IMR-90 (cell line): ENCODE data around the gene CHMP4A. TPM values are rescaled to one million over a fixed set of nuclear protein-coding genes. Genes with fewer than 3 reads are reported as not detected.

Experiments
- ATAC-seq: fragments of 200-7000 bp; cut with Tn5 transposase; 2 replicates; pipeline ENCODE4 v1.9.1; 2020; ENCODE audit warnings: low read depth, mild to moderate bottlenecking, moderate library complexity
- BruUV-seq: library from RNA; stranded (reverse); fragments of 400-500 nt; replicated peaks from 2 replicates; lab custom pipeline; 2021; lab: Mats Ljungman, UMichigan
- CTCF ChIA-PET: fragments of 300-600 bp; formaldehyde crosslinking; extraction: SDS; loops from one replicate; lab custom pipeline; 2021; ENCODE audit warnings: antibody characterized with exemption; lab: Yijun Ruan, JAX
- POLR2A ChIA-PET: fragments of 300-600 bp; sonication (Branson Sonifier 250); formaldehyde crosslinking; loops from one replicate; lab custom pipeline; 2022; ENCODE audit warnings: antibody characterized with exemption; ENCODE audit not compliant: unreplicated experiment; lab: Charles Lee
- DNase-seq: peaks from one replicate; pipeline ENCODE4 v3.0.0; 2013
- H2AFZ ChIP-seq: replicated peaks from 2 replicates; pipeline ENCODE3; 2013; ENCODE audit warnings: low read length, mild to moderate bottlenecking; ENCODE audit not compliant: poor library complexity
- H2AK5ac ChIP-seq: 2 replicates; pipeline ENCODE4 v1.6.1; 2013; ENCODE audit warnings: low read depth, low read length, inconsistent platforms
- H2AK9ac ChIP-seq: replicated peaks from 2 replicates; pipeline ENCODE3; 2013; ENCODE audit warnings: mild to moderate bottlenecking, low read depth, low read length, moderate library complexity; ENCODE audit not compliant: poor library complexity
- H2BK120ac ChIP-seq: 2 replicates; pipeline ENCODE4 v1.6.1; 2013; ENCODE audit warnings: low read depth, low read length, inconsistent platforms
- H2BK15ac ChIP-seq: 3 replicates; pipeline ENCODE4 v1.6.1; 2013; ENCODE audit warnings: low read depth, low read length, inconsistent platforms
- H2BK20ac ChIP-seq: 2 replicates; pipeline ENCODE4 v1.6.1; 2013; ENCODE audit warnings: low read depth, mild to moderate bottlenecking, inconsistent platforms, low read length, moderate library complexity
- H2BK5ac ChIP-seq: 2 replicates; pipeline ENCODE4 v1.6.1; 2013; ENCODE audit warnings: mild to moderate bottlenecking, low read depth, low read length, inconsistent platforms; ENCODE audit not compliant: poor library complexity, severe bottlenecking
- H3K14ac ChIP-seq: replicated peaks from 2 replicates; pipeline ENCODE4 v1.6.1; 2013; ENCODE audit warnings: low read depth, low read length, inconsistent platforms
- H3K18ac ChIP-seq: 2 replicates; pipeline ENCODE4 v1.6.1; 2013; ENCODE audit warnings: low read depth, low read length, control low read depth
- H3K23ac ChIP-seq: 2 replicates; pipeline ENCODE4 v1.6.1; 2013; ENCODE audit warnings: low read depth, low read length, inconsistent platforms
- H3K27ac ChIP-seq: 2 replicates; pipeline ENCODE4 v1.5.1; 2013; ENCODE audit warnings: mild to moderate bottlenecking, control low read depth, low read length; ENCODE audit not compliant: insufficient read depth
- H3K27me3 ChIP-seq: 2 replicates; pipeline ENCODE4 v1.6.1; 2013; ENCODE audit warnings: low read length; ENCODE audit not compliant: control insufficient read depth, insufficient read depth
- H3K36me3 ChIP-seq: 2 replicates; pipeline ENCODE4 v1.6.1; 2013; ENCODE audit warnings: low read length, mixed read lengths; ENCODE audit not compliant: control insufficient read depth, insufficient read depth
- H3K4ac ChIP-seq: 2 replicates; pipeline ENCODE4 v1.6.1; 2013; ENCODE audit warnings: low read depth, low read length, inconsistent platforms
- H3K4me1 ChIP-seq: 2 replicates; pipeline ENCODE4 v1.6.1; 2013; ENCODE audit warnings: low read length, mixed read lengths; ENCODE audit not compliant: control insufficient read depth, insufficient read depth
- H3K4me2 ChIP-seq: 2 replicates; pipeline ENCODE4 v1.6.1; 2013; ENCODE audit warnings: low read depth, mild to moderate bottlenecking, control low read depth, low read length, moderate library complexity
- H3K4me3 ChIP-seq: 2 replicates; pipeline ENCODE4 v1.5.1; 2013; ENCODE audit warnings: low read depth, mild to moderate bottlenecking, control low read depth, low read length, moderate library complexity; ENCODE audit not compliant: insufficient read depth
- H3K56ac ChIP-seq: 2 replicates; pipeline ENCODE4 v1.6.1; 2013; ENCODE audit warnings: low read length, inconsistent platforms; ENCODE audit not compliant: insufficient read depth; ENCODE audit errors: extremely low read depth
- H3K79me1 ChIP-seq, 2 experiments: 2 replicates each; pipeline ENCODE4 v1.6.1; 2013; ENCODE audit warnings: low read length in 2 of 2, inconsistent platforms in 1 of 2, low read depth in 1 of 2
- H3K9ac ChIP-seq: 2 replicates; pipeline ENCODE4 v1.6.1; 2013; ENCODE audit warnings: low read depth, low read length, control low read depth
- H3K9me1 ChIP-seq: 2 replicates; pipeline ENCODE4 v1.6.1; 2013; ENCODE audit warnings: low read length, inconsistent platforms; ENCODE audit not compliant: insufficient read depth
- H3K9me3 ChIP-seq: 2 replicates; pipeline ENCODE4 v1.6.1; 2013; ENCODE audit warnings: low read length; ENCODE audit not compliant: control insufficient read depth, insufficient read depth
- H4K20me1 ChIP-seq: 2 replicates; pipeline ENCODE4 v1.6.1; 2013; ENCODE audit warnings: low read length, inconsistent platforms; ENCODE audit not compliant: insufficient read depth
- H4K5ac ChIP-seq: 2 replicates; pipeline ENCODE4 v1.6.1; 2013; ENCODE audit warnings: mild to moderate bottlenecking, low read depth, low read length, control low read depth
- H4K8ac ChIP-seq, 2 experiments: 2 replicates each; pipeline ENCODE4 v1.6.1; 2013; ENCODE audit warnings: low read depth in 2 of 2, low read length in 2 of 2, control low read depth in 1 of 2, inconsistent platforms in 1 of 2
- H4K91ac ChIP-seq: 2 replicates; pipeline ENCODE4 v1.6.1; 2013; ENCODE audit warnings: low read depth, low read length, inconsistent platforms; ENCODE audit not compliant: insufficient read depth
- MAFK ChIP-seq: IDR thresholded peaks from 2 replicates; pipeline ENCODE4 v1.6.1; 2012; ENCODE audit warnings: low read depth, low read length, improper control_type of control experiment
- WGBS, 2 experiments: methylation state at CpG; one replicate each; pipeline versions ENCODE4 v1.1.5 to v1.1.7; 2013; ENCODE audit warnings: missing lambda C conversion rate in 2 of 2; ENCODE audit not compliant: insufficient read length in 1 of 2; ENCODE audit errors: extremely low coverage in 2 of 2; 5-methylcytosine and 5-hydroxymethylcytosine counted together
- dilution Hi-C: fragments of 300-500 bp; cut with HindIII; formaldehyde crosslinking; loops from one replicate; pipeline ENCODE4 v1.14.3; 2018; ENCODE audit warnings: low sequenced_read_pairs; ENCODE audit not compliant: unreplicated experiment
- in situ Hi-C: fragments of 300-500 bp; cut with MboI; formaldehyde crosslinking; loops from 3 replicates; pipeline ENCODE4 v1.14.3; 2019; ENCODE audit warnings: low sequenced_read_pairs, inconsistent platforms, mixed read lengths
- intact Hi-C: fragments of 100-400 bp; cut with micrococcal nuclease; formaldehyde crosslinking; loops from 2 replicates; pipeline ENCODE4 v1.10.0; 2022
- polyA plus RNA-seq, 3 experiments: library from polyadenylated mRNA; depleted of rRNA; stranded (reverse); fragments of >200 nt; gene quantifications; 2 replicates each; pipeline ENCODE4 v1.2.3, GENCODE V29; 2012; ENCODE audit warnings: low replicate concordance in 1 of 3
- total RNA-seq: library from RNA; depleted of rRNA; stranded (reverse); fragments of >200 nt; gene quantifications from 2 replicates; pipeline ENCODE4 v1.2.3, GENCODE V29; 2012

CHMP4A gene
- total and polyA plus RNA-seq, 2 of the 4 experiments (the other 2 are of a cell fraction): 22.0 to 63.8 TPM

GRCh38 chr14:24179294-24179960, 33.9 kb downstream of the CHMP4A start:
- no peak overlapping the region for H3K9ac ChIP-seq
- no peak overlapping the region for H3K4me2 ChIP-seq
- POLR2A ChIA-PET: no interaction called here

More at GRCh38 chr14:24179294-24179960, 33.9 kb downstream of the CHMP4A start:
- no peak overlapping the region for H2BK15ac ChIP-seq
- no peak overlapping the region for H4K8ac ChIP-seq
- H2AK5ac ChIP-seq: no peak overlapping the region
- no peak overlapping the region for H3K14ac ChIP-seq
- H4K20me1 ChIP-seq: no peaks in the 10 kb centered on the region
- in situ Hi-C loops: no loop called here
- no peak overlapping the region for H3K4ac ChIP-seq
- H3K4me3 ChIP-seq: no peak overlapping the region
- no peak for TF ChIP-seq MAFK
- intact Hi-C loops: no loop called here
- no peaks in the 10 kb centered on the region; a peak in 1 of 4 replicates for H3K79me1 ChIP-seq
- ATAC-seq (no peak; the same call in 1 of the 2 replicates), DNase-seq (no peak)
- no peak overlapping the region for H3K18ac ChIP-seq
- H3K36me3 ChIP-seq: peaks cover 67% of the 10 kb centered on the region
- CTCF ChIA-PET: interaction anchor here (1.1 kb wide), 1 partner anchor 10 kb away, joined by 5 read pairs; no protein-coding TSS in a partner anchor
- no peak overlapping the region for H2BK120ac ChIP-seq
- peaks cover 2% of the 10 kb centered on the region; the same call in 1 of the 2 replicates for H3K4me1 ChIP-seq
- no peak overlapping the region for H4K91ac ChIP-seq
- peak overlapping the region; percentile 22; the same call in 1 of the 2 replicates for H3K27ac ChIP-seq
- H4K5ac ChIP-seq: no peak overlapping the region
- H3K9me3 ChIP-seq: no peaks in the 10 kb centered on the region
- no peak overlapping the region for H3K56ac ChIP-seq
- H2BK20ac ChIP-seq: no peak overlapping the region
- WGBS, 2 experiments: 76% methylated on average over 4 of the region's 14 CpGs; no CpG with 5 or more reads in 1 of the 2 experiments
- BruUV-seq: no TSS peak
- peak overlapping the region; percentile 51 for H2AK9ac ChIP-seq
- H2AFZ ChIP-seq: peak overlapping the region; percentile 8
- no peaks in the 10 kb centered on the region for H3K27me3 ChIP-seq
- no peak overlapping the region for H2BK5ac ChIP-seq
- no peaks in the 10 kb centered on the region for H3K9me1 ChIP-seq
- no peak overlapping the region for H3K23ac ChIP-seq
- dilution Hi-C loops: no loop called here
